ENCODE data around the gene SCYL3. TPM values are rescaled to one million over a fixed set of nuclear protein-coding genes. Genes with fewer than 3 reads are reported as not detected.

The SCYL3 gene
- total and polyA plus RNA-seq, 3 donors from 2014 or later, result 13.3 to 16.3 (median 15.8) TPM

DNA sequence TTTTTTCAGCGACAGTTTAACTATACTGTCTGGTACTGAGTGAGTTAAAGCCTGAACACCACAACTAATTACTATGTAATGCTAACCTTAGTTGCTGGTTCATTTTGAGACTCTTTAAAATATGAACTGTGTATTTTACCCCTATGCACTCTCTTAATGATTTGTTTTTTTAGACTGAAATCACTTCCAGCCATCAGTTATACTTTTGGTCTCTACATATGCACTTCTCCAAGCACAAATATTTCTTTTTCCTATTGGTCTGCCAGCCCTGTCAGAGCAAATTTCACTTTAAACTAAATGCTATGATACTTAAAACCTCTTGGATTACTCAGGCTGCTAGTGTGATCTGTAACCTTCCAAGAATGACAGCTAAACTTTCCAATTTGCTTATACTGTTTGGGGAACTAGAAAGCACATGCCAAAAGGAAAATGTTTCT, 38.1 kb upstream of the SCYL3 start:
- no peak for TF ChIP-seq POLR2A (IDR thresholded peaks at IDR 0.05)
- TF ChIP-seq, protein P1, sequence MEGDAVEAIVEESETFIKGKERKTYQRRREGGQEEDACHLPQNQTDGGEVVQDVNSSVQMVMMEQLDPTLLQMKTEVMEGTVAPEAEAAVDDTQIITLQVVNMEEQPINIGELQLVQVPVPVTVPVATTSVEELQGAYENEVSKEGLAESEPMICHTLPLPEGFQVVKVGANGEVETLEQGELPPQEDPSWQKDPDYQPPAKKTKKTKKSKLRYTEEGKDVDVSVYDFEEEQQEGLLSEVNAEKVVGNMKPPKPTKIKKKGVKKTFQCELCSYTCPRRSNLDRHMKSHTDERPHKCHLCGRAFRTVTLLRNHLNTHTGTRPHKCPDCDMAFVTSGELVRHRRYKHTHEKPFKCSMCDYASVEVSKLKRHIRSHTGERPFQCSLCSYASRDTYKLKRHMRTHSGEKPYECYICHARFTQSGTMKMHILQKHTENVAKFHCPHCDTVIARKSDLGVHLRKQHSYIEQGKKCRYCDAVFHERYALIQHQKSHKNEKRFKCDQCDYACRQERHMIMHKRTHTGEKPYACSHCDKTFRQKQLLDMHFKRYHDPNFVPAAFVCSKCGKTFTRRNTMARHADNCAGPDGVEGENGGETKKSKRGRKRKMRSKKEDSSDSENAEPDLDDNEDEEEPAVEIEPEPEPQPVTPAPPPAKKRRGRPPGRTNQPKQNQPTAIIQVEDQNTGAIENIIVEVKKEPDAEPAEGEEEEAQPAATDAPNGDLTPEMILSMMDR (IDR thresholded peaks at IDR 0.05), result no peak
- Histone ChIP-seq H3K9me3 (no peaks in the 10 kb centered on the region), H3K27me3 (no peaks in the 10 kb centered on the region), H3K4me1 (no peaks in the 10 kb centered on the region), H3K36me3 (ENCODE audit: low read depth, missing control alignments) (no peaks in the 10 kb centered on the region), H3K4me3 (no peak overlapping the region), H3K27ac (no peak overlapping the region)
- intact Hi-C loops (cut with DNase I; ENCODE audit: low total_unique reads), result no loop called here
- no peak for DNase-seq
- WGBS, 2 donors, result 69 to 87% methylated on average over 1 of the region's 1 CpG

DNA sequence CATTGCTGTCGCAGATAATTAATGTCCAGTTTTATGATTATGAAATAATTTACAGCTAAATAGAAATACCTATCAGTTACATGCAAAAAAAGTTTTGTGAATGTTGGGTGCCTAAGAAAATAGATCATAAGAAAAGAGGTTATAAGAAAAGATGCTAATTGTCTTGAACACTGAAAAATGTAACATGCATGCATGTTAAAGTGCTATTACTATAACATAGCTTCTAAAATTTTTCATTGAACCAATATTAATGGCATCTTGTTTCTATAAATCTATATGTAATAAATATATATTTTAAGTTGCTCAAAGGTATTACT, 35.5 kb upstream of the SCYL3 start:
- intact Hi-C loops (cut with DNase I; ENCODE audit: low total_unique reads), result no loop called here
- no peak for TF ChIP-seq POLR2A (IDR thresholded peaks at IDR 0.05)
- TF ChIP-seq, protein P1 (IDR thresholded peaks at IDR 0.05), result no peak
- 57 to 66% methylated on average over 1 of the region's 1 CpG for WGBS, 2 donors

DNA sequence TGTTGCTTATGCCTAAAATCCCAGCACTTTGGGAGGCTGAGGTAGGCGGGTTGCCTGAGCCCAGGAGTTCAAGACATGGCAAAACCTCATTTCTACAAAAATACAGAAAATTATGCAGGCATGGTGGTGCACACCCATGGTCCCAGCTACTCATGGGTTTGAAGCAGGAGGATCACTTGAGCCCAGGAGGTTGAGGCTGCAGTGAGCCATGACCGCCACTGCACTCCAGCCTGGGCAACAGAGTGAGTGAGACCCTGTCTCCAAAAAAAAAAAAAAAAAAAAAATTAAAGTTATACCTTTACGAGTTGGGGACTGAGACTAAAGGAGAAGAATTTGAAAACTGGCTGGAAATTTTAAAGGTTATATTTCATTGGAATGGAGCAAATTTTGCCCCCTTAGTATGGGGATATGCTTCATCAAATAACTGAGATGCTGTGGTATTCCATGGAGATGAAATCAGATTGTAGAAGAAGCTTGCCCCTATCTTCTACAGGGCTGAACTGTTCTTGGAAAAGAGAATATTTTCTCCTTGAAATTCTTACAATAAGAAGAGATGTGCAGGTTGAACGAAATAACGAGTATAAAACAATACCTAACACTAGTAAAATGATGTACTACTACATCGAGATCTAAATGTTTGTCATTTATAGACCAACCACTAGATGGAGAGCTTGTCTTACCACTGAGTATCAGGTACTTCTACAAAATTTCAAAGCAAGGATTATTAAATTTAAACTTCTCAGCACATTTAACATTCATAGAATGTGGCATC, 34.9 kb upstream of the SCYL3 start:
- Histone ChIP-seq H3K27me3 (no peaks in the 10 kb centered on the region), H3K4me3 (no peak overlapping the region), H3K4me1 (no peaks in the 10 kb centered on the region), H3K27ac (no peak overlapping the region), H3K36me3 (ENCODE audit: low read depth, missing control alignments) (no peaks in the 10 kb centered on the region), H3K9me3 (no peaks in the 10 kb centered on the region)
- 50 to 61% methylated on average over 6 of the region's 6 CpGs for WGBS, 2 donors
- DNase-seq, result no peak
- no peak for TF ChIP-seq POLR2A (IDR thresholded peaks at IDR 0.05)
- TF ChIP-seq, protein P1 (IDR thresholded peaks at IDR 0.05), result peak; percentile 38 to 58 (median 54)
- intact Hi-C loops (cut with DNase I; ENCODE audit: low total_unique reads), result no loop called here

More for the DNA sequence above, 35.5 kb upstream of the SCYL3 start:
- Histone ChIP-seq H3K4me3 (no peak overlapping the region), H3K27me3 (no peaks in the 10 kb centered on the region), H3K9me3 (no peaks in the 10 kb centered on the region), H3K36me3 (ENCODE audit: low read depth, missing control alignments) (no peaks in the 10 kb centered on the region), H3K4me1 (no peaks in the 10 kb centered on the region), H3K27ac (no peak overlapping the region)
- DNase-seq, result no peak

DNA sequence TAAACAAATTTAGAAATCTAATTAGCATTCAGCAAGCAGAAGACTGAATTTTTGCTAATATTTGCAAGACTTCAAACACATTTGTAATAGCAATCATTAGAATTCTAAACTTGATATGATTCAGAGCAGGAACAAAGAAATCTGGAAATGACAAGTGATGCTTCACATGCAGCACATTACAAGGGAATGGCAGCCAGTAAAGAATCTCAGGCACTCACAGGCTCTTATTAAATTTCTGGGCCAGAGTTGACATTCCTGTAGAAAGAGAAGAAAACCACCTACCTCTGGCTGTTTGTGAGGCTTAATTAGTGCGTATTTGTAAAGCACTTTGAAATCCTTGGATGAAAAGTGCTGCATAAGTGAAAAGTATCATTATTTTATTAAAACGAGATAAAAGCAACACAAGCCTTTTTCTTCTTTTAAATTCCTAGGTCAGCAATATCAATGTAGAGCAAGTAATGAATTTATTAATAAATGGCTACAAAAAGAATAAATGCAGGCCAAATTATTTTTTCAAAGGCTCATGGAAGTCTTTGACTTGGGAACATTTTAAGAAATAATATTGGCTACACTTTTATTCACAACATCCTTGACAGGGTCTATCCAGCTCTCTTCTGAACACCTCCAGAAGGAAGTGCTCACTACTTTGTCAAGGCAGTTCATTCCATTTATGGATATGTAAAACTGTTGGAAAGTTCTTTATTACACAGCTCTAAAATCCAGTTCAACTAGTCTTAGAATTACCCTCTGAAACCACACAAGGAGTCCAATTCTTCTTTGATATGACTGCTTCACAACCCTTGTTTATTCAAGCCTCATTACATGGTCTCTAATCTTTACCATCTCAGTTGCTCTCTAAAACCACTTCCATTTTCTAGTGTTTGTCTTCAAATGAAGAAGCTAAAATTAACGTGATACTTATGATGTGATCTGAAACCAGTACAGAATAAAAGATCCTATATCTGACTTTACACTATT, 32.1 kb upstream of the SCYL3 start:
- no peak overlapping the region for H3K27ac ChIP-seq
- no peaks in the 10 kb centered on the region for H3K4me1 ChIP-seq
- TF ChIP-seq, protein P1 (IDR thresholded peaks at IDR 0.05), result no peak
- TF ChIP-seq POLR2A (IDR thresholded peaks at IDR 0.05), result no peak
- H3K9me3 ChIP-seq, result no peaks in the 10 kb centered on the region
- intact Hi-C loops (cut with DNase I; ENCODE audit: low total_unique reads), result no loop called here
- no peaks in the 10 kb centered on the region for H3K36me3 ChIP-seq (ENCODE audit: low read depth, missing control alignments)
- no peaks in the 10 kb centered on the region for H3K27me3 ChIP-seq
- no peak for DNase-seq
- H3K4me3 ChIP-seq, result no peak overlapping the region
- 50 to 62% methylated on average over 3 of the region's 3 CpGs for WGBS, 2 donors
